Right atrium auricular region (tissue), 2 donors: ENCODE results near the gene FOXL3. TPM values are rescaled to one million over a fixed set of nuclear protein-coding genes. Genes with fewer than 3 reads are reported as not detected.
"Not testable (repeated sequence)": the region's sequence is repeated elsewhere in the genome, so short reads cannot be mapped to it uniquely, and the experiment has no call there.

Experiments used
- DNase-seq: peaks from one replicate; pipeline ENCODE4 v3.0.0-alpha.2; 2019; ENCODE audit warnings: low spot score
- H3K27ac ChIP-seq, 2 donors: fragments of 200-600 bp; sonication (generic); 1 replicate in 1 of 2; 2 replicates in 1 of 2; pipeline ENCODE4 v1.5.1; 2016 to 2019
- H3K27me3 ChIP-seq, 2 donors: fragments of 200-600 bp; sonication (generic); one replicate each; pipeline versions ENCODE4 v1.5.1 to v1.6.0; 2017 to 2019
- H3K36me3 ChIP-seq: fragments of 200-600 bp; sonication (generic); one replicate; pipeline ENCODE4 v1.5.1; 2016
- H3K4me1 ChIP-seq, 2 donors: fragments of 200-600 bp; sonication (generic); one replicate each; pipeline versions ENCODE4 v1.5.1 to v1.6.0; 2017 to 2019
- H3K4me3 ChIP-seq, 2 donors: fragments of 200-600 bp; sonication (generic); 1 replicate in 1 of 2; 2 replicates in 1 of 2; pipeline ENCODE4 v1.5.1; 2017 to 2019; ENCODE audit warnings: mild to moderate bottlenecking in 1 of 2, moderate library complexity in 1 of 2
- H3K9me3 ChIP-seq, 2 donors: fragments of 200-600 bp; sonication (generic); one replicate each; pipeline ENCODE4 v1.5.1; 2019
- CTCF ChIP-seq, 2 donors: fragments of 200-600 bp; sonication (generic); IDR thresholded peaks; one replicate each; pipeline ENCODE4 v1.5.1; 2019; ENCODE audit warnings: antibody characterized with exemption in 2 of 2
- total RNA-seq, 2 donors: library from RNA; depleted of rRNA; stranded (reverse); fragments of >200 nt; gene quantifications; one replicate each; pipeline ENCODE4 v1.1.0, GENCODE V29; 2016

The FOXL3 gene
- total RNA-seq, 2 donors from 2014 or later, result not detected

GRCh38 chr7:294440-295154 is 4.6 kb downstream of the FOXL3 start:
- Histone ChIP-seq H3K27ac (no peak overlapping the region), H3K4me3 (no peak overlapping the region), H3K27me3 (peaks cover 10 to 11% of the 10 kb centered on the region in 2 donors), H3K36me3 (no peaks in the 10 kb centered on the region), H3K9me3 (no peaks in the 10 kb centered on the region), H3K4me1 (peaks cover 0 to 12% of the 10 kb centered on the region in 2 donors)
- TF ChIP-seq CTCF (IDR thresholded peaks at IDR 0.05), result no peak
- no peak for DNase-seq

GRCh38 chr7:295155-296154 is 5.5 kb downstream of the FOXL3 start:
- Histone ChIP-seq H3K27me3 (peaks cover 5 to 6% of the 10 kb centered on the region in 2 donors), H3K4me3 (no peak overlapping the region), H3K4me1 (peaks cover 0 to 4% of the 10 kb centered on the region in 2 donors), H3K9me3 (no peaks in the 10 kb centered on the region), H3K27ac (no peak overlapping the region), H3K36me3 (no peaks in the 10 kb centered on the region)
- DNase-seq, result no peak
- no peak for TF ChIP-seq CTCF (IDR thresholded peaks at IDR 0.05)

GRCh38 chr7:296373-296945 is 6.5 kb downstream of the FOXL3 start:
- Histone ChIP-seq H3K36me3 (no peaks in the 10 kb centered on the region), H3K4me1 (no peaks in the 10 kb centered on the region), H3K27me3 (peaks cover 0 to 4% of the 10 kb centered on the region in 2 donors), H3K27ac (no peak overlapping the region), H3K4me3 (no peak overlapping the region), H3K9me3 (no peaks in the 10 kb centered on the region)
- DNase-seq, result no peak
- TF ChIP-seq CTCF (IDR thresholded peaks at IDR 0.05), result no peak

- H3K9me3 ChIP-seq, H3K27ac ChIP-seq, H3K4me1 ChIP-seq, H3K27me3 ChIP-seq, H3K4me3 ChIP-seq, H3K36me3 ChIP-seq, DNase-seq: not testable (repeated sequence)
Measured at GRCh38 chr7:297141-297540, 7.2 kb downstream of the FOXL3 start.

- no peak for TF ChIP-seq CTCF (IDR thresholded peaks at IDR 0.05)
- no peak overlapping the region for H3K27ac ChIP-seq
- no peaks in the 10 kb centered on the region for H3K36me3 ChIP-seq
- no peak for DNase-seq
- H3K27me3 ChIP-seq, result no peaks in the 10 kb centered on the region
- no peak overlapping the region for H3K4me3 ChIP-seq
- H3K4me1 ChIP-seq, result no peaks in the 10 kb centered on the region
- no peaks in the 10 kb centered on the region for H3K9me3 ChIP-seq
Measured at GRCh38 chr7:297611-298374, 7.8 kb downstream of the FOXL3 start.
